HG02938 (cell line): ENCODE results near the gene NT5M.

Experiments
- ATAC-seq: cut with Tn5 transposase; IDR thresholded peaks from one replicate; pipeline ENCODE4 v1.9.1; 2021; ENCODE audit warnings: mild to moderate bottlenecking, moderate library complexity; ENCODE audit not compliant: unreplicated experiment

NT5M gene

DNA sequence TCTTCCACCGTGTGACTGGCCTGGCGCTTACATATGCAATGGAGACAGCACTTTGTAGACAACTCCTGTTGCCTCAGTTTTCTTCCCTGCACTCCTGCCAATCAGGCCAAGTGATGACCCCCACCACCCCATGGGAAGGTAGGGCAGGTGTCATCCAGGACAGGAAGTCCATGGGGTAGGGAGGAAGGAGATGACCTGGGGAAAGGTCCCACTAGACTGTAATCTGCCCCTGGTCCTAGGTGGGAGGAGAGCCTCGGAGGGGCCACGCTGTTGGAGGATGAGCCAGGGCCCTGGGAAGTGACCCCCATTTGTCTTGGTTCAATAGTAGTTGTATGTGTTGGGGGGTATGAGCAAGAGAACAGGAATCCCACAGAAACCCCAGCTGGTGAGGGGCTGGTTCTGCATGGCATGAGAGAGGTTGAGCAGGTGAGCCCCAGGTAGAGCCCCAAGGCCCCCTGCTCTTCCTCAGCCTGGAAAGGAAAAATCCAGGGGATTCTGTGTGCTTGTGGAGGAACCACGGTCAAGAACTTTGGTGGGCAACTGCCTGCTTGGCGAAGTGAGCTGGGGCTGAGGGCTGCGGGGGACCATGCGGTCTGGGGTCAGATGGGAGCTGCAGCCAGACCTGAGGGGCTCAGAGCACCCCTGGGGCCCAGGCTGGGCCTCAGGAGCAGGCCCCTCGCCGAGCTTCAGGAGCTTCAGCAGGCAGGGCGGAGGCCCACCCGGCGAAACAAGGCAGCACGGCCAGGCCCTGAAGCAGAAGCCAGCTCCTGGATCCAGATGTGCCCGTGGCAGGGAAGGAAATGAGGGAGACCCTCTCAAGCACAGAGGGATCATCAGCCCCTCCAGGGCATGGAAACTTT is 50.7 kb downstream of the NT5M start:
- no peak for ATAC-seq

DNA sequence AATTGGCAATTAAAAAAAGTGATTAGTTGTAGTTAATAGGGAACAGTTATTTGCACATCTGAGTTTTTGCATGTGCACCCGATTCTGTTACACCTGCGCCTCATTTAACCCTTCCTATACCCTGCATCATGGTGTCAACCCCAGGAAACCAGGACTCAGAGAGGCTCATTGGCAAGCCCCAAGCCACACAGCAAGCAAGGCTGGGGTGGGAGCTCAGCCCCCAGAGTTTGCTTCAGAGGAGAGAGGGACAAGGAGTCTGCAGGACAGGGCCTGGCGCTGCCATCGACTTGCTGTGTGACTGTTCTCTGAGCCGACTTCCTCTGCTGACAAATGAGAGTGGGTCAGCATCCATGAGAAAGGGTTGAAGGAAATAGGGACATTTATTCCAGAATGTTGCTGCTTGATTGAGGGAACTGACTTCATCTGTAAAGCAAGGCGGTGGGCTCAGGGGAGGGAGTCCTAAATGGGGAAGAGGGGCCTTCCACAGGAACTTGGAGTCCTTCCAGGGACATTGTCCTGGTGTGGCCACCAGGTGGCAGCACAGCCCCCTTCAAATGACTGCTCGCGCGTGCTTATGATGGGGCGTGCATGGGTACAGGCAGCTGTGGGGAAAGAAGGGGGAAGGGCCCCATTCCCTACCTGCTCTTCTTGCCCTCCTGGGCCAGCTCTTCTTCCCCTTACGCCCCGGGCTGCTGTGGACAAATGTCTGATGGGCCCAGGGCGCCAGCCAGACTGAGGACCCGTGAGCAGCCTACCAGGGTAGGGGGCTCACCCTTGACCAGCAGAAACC is 51.6 kb downstream of the NT5M start:
- no peak for ATAC-seq

DNA sequence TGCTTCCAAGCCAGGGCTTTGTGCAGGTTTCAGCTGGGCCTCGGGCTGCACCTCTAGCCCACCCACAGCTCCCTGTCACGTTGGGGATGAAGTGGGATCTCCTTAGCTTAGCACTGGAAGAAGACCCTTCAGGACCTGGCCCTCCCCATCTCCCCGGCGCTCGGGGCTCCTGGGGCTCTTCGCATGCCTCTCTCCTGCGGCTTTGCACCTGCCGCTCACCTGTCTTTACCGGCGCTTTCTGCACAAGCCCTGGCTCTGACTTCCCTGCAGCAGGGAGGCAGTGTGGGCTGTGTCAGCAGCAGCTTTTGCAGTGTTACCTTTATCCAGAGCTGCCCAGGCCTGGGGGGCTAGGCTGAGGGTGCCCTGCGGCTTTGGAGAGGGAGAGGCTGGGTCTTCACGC is 52.3 kb downstream of the NT5M start:
- ATAC-seq: no peak

DNA sequence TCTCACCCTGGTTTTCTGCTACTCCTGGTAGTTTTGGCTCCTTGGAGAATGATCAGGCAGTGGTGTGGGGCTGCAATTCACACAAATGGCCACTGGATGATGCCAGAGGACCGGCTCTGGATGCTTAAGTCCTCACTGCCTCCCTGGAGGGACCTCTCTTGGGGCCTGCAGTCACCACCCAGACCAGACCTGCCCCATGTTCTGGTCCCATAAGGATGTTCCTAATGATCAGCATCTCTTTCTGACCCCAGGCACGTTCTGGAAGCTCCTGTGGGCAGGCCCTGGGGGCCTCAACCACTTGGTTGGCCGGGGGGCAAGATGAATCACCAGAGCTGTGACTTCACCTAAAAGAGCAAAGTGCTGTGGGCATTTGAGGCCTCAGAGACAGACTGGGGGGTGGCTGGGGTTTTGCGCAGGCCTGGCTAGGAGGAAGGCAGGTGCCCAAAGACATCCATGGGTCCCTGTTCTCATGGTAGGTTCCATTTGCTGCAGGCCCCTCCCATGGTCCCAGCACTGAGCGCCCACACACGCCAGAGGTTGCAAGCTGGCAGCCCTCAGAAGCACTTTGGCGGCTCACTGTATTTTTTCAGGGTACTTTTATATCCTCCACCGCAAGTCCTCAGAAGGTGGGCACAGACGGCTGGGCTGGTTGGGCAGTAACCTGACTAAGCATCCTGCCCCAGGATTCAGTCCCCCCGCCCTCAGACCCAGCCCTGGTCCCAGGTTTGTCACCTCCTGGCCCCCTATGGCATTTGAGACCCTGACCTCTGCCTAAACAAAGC is 53.2 kb downstream of the NT5M start:
- ATAC-seq: no peak

DNA sequence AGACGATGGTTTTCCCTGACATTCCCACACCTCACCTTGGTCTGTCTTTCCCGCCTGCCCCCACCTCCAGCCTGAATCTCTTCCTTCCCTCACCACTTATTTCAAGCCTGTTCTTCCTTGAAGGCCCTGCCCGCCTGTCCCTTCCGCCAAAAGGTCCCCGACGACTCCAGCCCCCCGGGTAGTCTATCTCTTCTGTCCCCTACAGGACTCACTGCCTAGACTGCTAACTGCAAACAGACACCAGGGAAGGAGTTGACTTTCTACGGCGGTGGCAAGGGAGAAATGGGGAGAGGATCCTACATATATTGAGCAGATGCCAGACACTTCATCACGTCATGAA is 53.7 kb downstream of the NT5M start:
- ATAC-seq: no peak

DNA sequence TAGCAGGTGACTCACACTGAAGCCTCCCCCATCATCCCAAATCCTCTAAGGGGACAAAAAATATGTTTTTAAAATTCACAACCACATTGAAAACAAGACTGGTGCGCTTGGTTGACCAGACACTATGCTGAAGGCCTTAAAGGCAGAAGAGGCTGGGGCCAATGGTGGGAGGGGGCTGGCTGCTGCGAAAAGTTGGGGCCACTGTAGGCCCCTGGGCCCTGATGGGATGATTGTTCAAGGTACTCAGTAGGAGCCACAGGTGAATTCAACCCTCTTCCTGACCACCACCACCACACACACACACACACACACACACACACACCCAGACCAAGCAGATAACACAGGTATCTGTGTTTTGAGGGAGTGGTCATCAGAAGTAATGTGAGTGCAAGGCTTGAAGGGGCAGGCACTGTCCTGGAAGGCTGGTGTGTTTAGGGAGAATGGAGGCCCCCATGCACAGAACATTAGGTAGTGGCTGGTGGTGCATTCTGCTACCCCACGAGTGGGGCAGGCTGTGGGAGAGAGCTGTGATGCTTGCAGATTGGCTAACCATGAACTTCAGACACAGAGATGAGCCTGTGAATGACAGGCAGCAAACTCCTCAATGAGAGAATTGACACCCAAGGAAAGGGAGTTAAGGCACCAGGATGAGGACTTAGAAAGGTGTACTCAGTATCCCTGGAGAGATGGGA is 55.0 kb downstream of the NT5M start:
- no peak for ATAC-seq

DNA sequence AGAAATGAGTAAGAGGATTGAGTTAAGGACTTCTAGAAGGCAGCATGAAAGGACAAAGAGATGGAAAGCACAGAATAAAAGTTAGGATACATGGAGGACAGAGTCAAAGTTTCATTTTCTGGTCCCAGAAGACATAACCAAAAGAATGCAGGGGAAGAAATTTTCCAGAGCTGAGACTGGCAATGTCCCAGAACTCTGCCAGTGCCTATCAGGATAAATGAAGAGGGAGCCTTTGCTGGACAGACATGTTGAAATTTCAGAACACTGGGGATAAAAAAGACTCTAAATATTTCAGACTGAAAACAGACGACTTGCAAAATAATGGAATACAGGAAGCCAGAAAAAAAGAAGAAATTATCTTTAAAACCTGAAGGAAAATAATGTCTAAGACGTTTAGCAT is 55.7 kb downstream of the NT5M start:
- no peak for ATAC-seq

DNA sequence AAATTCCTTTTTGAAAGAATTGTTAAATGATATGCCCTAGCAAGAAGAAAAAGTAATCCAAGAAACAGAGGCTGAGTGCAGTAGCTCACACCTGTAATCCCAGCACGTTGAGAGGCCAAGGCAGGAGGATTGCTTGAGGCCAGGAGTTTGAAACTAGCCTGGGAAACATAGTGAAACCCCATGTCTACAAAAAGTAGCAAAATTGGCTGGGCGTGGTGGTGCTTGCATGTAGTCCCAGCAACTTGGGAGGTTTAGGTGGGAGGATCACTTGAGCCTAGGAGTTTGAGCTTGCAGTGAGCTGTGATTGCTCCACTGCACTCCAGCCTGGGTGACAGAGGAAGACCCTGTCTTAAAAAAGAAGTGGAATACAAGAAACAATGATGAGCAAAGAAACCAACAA is 56.1 kb downstream of the NT5M start:
- ATAC-seq: no peak

DNA sequence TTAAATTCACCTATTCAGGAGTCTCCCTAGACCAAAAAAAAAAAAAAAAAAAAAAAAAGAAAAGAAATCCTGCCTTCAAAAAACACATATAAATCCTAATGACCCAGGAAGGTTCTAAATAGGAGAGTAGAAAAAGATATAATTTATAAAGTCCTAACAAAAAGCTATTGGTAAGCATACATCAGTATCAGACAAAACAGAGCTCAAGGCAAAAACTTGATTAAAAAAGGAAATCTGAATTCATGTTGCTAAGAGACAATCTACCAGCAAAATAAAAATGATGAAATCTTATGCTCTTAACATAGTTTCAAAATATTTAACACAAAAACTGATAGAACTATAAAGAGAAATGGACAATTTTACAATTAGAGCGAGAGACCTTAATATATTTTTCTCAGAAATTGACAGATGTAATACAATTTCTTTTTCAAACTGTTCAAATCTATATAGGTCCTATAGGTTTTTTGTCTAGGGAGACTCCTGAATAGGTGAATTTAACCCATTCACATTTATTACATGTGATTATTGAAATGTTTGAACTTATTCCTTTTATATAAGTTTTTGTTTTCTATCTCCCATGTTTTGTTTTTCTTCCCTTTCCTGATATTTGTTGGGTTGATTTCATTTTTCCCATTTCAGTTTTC is 57.0 kb downstream of the NT5M start:
- ATAC-seq: no peak

DNA sequence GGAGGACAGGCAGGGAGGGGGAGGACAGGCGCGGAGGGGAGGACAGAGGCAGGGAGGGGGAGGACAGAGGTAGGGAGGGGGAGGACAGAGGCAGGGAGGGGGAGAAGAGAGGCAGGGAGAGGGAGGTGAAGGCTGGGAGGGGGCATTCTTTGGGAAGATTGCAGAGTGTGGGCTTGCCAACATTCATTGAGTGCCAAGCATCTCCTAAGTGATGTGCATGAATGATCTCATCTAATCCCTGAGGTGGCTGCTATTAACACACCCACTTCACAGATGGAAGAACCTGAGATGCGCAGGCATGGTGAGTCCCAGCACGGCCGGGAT is 58.3 kb downstream of the NT5M start:
- ATAC-seq: no peak

DNA sequence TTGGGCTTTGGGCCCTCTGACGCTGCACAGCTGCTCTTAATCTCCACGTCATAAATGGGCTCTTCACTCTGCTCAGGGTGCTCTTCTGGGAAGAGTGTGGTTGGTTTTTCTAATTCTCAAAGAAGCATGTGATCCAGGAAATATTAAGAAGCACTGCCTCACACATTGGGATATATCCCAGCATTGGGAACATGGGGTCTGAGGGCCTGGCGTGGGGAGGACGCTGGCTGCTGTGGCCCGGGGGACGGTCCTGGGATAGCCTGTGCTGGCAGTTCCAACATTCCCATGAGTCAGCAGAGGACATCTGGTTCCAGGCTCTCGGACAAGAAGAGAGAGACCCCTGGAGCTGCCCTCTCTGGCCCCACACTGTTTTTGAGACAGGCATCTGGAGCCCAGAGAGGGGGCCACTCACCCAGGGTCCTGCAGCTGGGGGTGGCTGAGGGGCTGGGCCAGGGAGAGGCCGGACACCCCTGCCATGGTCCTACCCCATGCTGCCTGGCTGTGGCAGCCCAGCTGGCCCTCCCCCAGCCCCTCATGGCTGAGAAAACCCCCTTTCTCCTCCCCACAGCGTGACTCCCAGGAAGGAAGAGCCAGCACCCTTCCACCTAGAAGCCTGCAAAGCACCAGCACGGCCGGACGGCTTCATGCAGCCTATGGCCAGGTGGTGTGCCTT is 58.8 kb downstream of the NT5M start:
- ATAC-seq: no peak

DNA sequence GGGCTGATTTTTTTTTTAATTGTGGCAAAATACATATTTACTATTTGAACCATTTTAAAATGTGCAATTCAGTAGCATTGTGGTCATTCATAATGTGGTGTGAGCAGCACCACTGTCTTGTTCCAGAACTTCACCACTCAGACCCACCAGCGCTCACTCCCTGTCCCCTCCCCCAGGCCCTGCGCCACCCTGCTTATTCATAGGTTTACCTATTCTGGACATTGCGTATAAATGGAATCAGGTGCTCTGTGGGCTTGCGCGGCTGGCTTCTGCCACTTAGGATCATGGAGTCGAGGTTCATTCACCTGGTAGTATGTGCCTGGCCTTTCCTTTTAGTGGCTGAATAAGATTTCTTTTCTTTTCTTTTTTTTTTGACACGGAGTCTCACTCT is 59.4 kb downstream of the NT5M start:
- no peak for ATAC-seq

DNA sequence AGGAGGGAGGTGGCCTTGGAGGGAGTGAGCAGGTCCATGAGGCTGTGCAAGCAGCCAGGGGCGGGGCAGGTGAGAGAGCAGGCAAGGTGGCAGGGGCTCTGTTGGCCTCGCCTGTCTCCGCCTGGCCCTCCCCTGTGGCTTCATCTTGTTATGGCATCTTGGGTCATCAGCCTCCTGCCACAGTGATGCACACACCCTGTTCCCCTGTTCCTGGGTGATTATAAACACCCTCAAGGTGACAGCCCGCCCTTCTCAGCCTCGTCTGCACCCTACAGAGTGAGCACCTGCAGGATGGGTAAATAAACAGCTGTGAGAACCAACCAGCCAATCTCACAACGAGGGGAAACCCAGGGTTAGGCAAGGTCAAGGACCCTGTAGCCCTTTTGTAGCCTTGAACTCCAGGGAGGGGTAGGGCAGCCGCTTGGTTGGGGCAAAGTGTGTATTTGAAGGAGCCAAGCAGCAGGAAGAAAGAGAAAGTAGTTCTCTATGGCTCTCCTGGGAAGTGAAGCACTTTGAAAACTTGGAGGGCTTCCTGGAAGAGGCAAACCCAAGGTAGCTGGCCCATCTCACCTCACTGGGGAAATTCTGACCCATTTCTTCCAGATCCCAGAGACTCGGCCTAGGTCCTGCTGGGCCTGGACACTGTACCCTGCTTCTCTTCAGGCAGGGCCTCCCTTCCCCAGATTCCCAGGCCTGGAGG is 60.6 kb downstream of the NT5M start:
- ATAC-seq: no peak

DNA sequence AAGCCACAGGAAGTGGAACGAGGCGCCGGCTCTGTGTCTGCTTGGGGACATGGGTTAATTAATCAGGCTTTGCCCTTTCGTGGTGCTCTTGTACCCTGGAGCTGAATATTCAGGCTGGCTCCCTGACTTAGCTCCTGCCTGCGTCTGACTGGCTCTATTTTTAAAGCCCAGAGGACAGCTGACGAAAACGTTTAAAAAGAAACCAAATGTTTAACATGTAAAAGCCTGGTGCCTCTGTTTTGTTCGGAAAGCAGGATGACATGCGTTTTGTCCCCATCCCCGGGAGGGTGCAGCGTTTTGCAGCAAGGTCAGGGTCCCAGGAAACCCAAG is 61.1 kb downstream of the NT5M start:
- ATAC-seq: no peak

DNA sequence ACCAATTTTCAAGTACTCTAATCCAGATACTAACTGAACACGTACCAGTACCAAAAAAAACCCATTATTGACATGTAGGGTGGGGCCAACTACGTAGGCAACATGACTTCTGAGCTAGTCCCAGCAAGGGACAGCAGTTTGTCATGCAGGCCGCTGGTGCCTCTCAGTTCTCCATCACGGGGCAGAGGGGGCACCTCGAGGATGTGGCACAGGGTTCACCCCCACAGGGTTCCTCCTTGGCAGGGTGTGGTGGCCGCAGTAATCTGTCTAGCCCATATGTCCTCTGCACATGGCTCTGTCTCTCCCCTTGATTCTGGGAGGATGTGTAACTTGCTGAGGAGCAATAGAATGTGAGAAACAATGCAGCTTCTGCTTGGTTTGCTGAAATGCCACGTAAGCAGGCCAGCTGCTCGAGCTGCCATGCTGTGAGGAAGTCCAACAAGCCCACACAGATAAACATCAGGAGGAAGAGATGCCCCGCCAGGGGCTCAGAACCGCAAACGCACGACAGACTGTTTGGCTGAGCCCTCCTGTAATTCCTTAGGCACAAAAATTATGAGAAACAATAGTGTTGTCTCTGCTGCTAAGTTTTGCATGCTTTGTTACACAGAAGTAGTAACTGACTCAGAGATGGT is 62.4 kb downstream of the NT5M start:
- ATAC-seq: no peak

DNA sequence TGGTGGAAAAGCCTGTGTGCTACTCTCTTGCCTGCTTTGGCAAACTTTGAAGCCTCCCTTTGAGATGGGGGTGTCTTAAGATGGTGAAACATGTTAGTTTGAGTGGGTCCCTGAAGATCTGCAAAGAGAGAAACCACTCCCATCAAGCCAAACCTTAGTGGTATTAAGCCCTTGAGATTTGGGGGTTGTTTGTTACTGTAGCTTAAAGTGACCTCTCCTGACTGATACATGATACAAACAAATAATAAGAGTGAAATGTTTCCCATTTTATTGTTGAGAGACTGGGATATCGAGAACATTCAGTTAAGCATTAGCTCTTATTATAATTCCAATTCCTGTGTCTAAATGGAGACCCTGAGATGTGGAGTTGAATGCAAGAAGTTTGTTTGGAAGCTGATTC is 63.1 kb downstream of the NT5M start:
- no peak for ATAC-seq

DNA sequence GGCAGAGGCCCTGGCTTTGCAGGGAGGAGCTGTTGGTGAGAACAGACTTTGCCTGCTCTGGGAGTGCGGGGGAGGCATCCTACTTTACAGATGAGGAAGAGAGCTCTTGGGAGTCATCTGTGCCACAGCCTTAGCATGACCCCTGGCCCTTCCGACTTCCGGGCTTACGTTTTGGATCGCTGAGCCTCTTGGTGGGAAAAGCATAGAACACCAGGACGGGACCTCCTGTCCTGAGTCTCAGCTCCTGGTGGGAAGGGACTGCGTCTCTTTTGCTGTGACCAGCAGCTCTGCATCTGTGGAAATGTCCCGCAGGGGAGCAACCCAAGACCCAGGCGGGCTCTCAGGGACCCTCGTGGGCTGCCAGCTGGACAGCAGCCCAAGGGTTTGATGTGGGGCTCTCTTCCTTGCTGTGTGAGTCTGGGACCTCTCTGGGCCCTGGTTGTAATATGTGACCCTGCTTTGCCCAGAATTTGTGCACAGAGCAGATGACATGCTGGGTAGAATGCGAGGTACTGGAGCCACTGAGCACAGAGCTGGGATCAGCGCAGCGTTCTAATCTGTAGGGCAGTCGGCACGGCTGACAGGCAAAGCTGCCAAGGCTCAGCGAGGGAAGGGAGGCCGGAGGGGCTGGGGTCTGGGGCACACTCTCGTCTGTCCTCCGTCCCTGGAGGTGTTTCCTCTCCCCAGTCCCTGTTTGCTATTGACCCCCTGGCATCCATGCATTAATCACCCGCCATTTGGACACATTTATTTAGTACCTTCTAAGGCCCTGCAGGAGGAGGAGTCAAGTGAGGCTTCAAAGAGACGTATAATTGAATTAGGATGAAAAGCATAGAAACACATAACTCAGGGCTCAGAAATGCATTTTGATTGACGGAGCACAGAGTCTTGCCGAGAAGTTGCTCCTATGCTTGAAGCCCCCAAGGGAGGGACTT is 64.0 kb downstream of the NT5M start:
- no peak for ATAC-seq

DNA sequence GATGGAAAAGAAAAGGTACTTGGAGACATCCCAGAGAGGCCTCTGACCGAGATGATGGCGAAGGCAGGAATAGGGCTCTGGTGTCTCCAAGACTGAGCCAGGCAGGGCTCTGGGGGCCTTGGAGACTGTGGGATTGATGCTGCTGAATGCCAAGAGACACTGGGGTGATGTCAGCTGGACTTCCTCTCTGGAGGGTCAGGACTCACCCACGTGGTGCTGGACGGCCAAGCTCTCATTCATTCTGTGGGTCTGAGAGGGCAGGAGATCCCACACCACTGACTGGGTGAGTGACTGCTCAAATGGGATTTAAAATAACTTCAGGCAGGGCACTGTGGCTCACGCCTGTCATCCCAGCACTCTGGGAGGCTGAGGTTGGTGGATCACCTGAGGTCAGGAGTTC is 64.8 kb downstream of the NT5M start:
- no peak for ATAC-seq
